NCI-H524 (cell line): Measurements from ENCODE around the gene ADAMTS17.

ENCODE experiments used
- DNase-seq, 2 experiments: peaks; one replicate each; lab custom pipeline; 2025; lab: John Stamatoyannopoulos, UW

Gene ADAMTS17

DNA sequence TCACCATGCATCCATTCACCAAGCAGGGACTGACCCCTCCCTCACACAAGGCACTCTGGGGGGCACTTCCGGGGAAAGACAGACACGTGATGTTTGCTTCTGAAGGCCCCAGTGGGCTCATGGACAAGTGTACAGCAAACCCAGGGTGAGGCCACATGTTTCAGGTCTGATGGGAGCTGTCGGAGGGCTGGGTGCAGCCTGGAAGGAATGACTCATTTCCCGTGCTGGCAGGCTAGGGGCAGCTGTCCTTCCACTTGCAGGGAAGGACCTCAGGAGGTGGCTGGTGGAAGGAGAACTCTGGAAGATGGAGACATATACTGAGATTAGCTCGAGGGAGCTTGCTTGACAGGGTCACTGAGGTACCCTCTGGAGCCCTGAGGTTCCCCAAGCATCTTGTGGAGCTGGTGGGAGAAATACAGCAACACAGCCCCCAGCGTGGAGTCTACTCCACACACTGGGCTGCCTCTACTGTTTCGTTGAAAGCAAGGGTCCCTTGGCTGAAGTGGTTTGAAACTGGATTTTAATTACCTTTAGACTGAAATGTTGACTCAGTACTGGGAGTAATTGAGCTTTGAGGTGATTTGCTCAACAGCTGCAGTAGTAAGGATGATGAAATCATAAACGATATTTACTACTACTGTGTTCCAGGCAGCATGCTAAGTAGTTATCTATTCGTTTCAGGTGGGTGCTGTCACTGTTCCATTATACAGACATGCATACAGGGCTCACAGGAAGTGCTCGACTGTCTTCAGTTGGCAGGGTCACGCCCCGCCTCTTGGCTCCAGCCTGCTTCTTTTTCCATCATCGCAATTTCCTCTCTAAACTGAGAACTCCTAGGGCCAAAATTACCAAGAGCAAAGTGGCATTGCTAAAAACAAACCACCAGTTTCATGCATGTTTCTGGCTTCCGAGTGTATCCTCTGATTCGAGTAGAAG lies 230.4 kb downstream of the ADAMTS17 start:
- DNase-seq: no peak

- no peak for DNase-seq
Observed at GRCh38 chr15:100109486-100110035, 232.2 kb downstream of the ADAMTS17 start.

DNA sequence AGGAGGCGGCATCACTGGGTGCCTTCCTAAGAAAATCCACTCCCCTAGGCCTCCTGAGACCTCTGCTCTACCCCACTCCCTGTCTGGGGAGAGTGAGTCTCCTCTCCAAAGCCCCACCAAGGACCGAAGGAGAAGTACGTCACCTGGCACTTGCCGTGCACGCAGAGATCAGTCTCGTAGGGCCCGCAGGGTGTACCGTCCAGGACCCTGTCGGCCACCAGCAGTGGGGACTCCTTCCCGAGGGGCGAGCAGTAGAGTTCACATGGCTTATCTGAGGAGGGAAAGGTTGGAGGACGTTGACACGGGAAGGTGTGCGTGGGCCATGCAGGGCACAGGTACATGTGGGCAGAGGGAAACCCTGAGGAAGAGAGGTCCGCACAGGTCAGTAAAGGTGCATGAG lies 232.9 kb downstream of the ADAMTS17 start:
- DNase-seq: no peak

GRCh38 chr15:100108346-100108745 lies 233.4 kb downstream of the ADAMTS17 start:
- DNase-seq: no peak

DNA sequence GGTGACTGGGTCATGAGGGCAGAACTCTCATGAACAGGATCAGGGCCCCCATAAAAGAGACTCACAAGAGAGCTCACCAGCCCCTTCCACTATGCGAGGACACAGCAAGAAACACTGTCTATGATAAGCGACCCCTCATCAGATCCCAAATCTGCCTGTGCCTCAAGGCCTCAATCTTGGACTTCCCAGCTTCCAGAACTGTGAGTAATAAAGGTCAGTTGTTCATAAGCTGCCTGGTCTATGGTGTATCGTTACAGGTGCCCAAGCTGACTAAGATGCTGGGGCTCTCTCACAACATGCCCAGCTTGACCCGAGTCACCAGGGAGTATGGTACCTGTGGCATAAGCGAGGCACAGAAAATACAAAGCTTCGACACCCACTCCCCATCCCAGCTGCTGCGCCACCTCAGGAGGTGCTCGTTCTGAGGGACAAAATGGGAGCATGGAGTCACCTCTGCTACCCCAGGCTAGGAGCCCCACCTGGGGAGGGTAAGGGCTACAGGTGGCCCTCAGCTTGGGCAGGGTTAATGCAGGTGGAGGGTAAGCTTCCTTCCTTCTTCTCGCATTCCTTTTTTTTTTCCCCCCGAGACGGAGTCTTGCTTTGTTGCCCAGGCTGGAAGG lies 234.1 kb downstream of the ADAMTS17 start:
- DNase-seq: no peak

DNA sequence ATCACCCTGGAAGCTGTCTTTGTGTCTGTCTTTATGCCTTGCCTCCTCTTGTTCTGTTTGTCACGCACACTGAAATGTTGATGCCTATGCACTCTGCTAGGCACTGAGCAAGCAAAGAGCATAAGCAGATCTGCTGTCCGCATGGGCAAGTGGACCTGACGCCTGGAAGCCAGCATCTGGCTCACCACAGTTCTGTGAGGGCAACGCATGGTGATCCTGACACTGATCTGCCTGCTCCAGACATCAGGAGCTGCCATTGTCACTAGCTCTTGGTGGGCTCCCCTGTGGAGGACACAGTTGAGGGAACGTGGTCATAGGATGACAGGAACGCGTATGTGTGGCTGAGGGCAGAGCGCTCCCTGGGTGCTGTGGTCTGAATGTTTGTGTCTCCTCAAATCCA lies 234.6 kb downstream of the ADAMTS17 start:
- DNase-seq: no peak

DNA sequence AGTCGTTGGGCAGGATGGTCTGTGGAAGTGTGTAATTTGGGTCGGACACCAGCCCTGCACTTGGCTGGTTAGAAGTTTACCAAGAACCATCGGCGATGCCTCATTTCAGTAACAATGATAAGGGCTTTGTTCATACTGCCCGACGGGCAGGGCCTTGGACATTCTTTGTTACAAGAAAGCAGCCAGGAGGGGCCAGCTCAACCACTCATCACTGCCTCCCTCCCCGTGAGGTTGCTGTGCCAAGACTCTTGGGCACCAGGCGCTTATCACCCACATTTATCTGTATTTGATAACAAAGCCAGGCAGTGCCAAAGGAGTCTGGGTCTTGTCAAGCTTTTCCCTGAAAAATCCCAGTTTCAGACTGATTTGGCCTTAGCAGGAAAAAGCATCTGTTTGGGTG lies 235.0 kb downstream of the ADAMTS17 start:
- DNase-seq: no peak

DNA sequence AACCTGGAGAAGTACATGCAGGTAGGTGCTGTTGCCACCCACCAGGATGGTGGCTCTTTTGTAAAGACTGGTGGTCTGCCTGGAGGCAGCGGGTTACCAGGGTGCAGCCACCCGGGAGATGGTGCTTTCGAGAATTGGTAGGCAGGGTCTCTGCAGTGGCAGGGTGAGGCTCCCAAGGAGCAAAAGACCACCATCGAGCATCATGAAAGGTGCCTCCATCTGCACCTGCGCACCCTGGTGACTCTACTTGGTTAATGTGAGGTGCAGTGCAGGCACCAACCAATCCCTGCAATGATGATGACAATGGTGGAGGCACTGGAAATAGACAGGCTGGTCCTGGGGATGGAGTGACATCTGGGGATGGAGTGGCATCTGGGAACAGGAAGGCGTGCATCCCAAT lies 236.7 kb downstream of the ADAMTS17 start:
- no peak for DNase-seq

DNA sequence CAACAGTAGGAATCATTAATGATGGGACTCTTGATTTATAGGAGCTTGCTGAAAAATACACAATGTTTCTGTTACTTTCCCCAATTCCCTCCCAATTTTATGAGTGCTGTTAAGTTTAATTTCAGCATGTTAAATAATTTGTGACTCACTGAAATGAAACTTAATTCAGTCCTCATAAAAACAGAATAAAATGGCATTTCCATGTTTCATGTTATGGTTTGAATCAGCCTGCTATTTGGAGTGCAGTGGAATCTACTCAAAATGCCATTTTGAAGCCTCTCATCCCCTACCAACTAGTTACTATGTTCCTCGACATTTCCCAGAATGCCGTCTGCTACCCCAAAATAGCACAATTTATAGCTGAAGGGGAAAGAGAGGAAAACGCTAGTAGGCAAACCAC lies 237.5 kb downstream of the ADAMTS17 start:
- DNase-seq: no peak

- no peak for DNase-seq
Observed at GRCh38 chr15:100103828-100104227, 237.9 kb downstream of the ADAMTS17 start.

GRCh38 chr15:100101426-100102089 lies 240.2 kb downstream of the ADAMTS17 start:
- no peak for DNase-seq

DNA sequence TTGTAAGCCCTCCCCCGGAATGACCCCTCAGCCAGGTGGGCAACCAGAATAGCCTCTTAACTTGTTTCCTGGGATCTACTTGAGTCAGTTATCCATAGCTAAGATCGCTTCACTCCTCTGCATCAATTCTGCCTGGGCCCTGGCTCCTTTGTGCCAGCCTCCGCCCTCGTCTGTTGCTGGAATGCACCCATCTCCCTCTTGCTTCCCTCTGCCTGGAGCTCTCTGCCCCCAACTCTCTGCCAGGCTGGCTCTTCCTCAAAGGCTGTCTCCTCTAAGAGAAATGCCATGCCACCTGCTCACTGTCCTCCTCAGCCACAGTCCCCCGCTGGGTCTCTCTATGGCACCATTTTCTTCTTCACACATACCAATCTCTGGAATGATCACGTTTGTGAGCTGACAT lies 240.8 kb downstream of the ADAMTS17 start:
- DNase-seq: no peak

GRCh38 chr15:100099976-100100375 lies 241.8 kb downstream of the ADAMTS17 start:
- DNase-seq: no peak

DNA sequence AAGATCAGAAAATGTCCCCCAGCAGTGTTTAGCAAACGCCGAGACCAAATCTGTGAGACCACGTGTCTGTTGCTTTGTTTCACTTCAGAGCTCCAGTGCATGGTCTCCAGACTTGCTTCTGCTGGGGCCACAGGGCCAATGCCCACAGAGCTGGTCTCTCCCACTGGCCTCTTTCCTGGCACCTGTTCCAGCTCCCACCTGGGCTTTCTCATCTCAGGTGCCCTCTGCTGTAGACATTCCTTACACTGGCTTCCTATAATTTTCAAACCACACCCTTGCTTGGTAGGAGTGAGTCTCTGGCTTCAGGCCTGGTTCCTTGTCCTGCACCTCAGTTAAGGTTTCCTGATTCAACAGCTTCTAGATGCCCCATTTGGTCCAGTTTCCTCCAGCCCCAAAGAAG lies 243.1 kb downstream of the ADAMTS17 start:
- no peak for DNase-seq

DNA sequence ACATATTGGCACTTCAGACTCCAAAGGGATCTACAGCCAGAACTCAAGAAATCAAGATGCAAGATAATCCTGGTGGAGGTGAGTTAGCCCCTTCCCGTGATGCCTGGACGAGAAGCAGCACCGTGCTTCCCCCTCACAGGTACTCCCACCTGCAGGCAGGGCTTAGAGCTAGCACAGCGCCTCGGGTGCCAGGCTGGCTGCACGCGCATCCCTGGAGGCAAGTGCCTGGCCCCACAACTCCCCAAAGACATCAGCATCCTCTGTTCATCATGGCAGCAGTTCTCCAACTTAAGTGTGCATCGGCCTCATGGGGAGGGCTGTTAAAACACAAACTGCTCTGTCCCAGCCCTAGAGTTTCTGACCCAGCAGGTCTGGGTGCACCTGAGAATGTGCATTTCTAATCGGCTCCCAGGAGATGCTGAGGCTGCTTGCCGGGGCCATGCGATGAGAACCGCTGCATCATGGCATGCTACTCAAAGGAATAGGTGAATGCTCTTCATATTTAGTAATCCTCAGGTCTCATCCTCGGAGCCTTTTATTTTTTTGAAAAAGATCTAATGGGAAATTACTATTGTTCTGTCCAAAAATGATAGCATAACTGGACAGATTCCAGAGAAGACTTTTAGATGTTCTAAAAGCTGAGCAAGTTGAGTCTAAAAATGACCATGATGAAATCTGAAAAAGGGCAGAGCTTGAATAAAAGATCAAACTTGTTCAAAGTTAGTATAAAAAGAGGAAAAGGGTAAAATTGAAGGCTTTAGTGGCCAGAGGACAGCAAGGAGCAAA lies 244.2 kb downstream of the ADAMTS17 start:
- no peak for DNase-seq

- DNase-seq: no peak
Observed at GRCh38 chr15:100096700-100097099, 245.1 kb downstream of the ADAMTS17 start.

- DNase-seq: no peak
Observed at GRCh38 chr15:100096248-100096600, 245.6 kb downstream of the ADAMTS17 start.

DNA sequence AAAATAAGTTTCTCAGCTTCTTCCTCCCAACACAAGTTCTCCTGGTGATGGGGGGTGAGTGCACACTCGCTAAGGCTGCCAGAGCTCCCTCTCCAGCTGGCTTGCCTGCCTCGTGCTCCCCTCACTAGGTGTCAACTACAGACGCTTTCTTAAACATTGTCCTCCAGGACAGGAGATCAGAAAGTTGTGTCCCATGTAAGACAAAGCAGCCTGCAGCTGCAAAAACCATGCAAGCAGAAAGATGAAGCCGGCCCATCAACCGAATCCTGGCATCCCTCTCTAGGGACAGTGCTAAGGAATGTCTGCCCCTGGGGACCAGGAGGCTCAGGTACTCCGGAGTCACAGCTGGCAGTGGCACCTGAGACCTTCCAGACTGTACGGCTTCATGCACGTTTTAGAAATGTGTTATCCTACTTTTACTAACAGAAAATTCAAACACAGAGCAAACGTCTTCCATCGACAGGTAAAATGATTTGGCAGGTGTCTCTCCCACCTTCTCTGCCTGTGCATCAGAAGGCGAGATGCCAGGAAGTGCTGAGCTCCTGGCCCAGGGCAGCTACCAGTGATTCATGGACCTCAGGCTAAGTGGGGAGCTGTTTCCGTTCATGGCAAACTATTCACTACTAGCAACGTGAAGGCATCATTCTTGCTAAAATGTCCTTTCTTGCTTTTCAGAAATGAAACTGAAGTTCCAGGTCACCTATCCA lies 246.1 kb downstream of the ADAMTS17 start:
- DNase-seq: no peak

GRCh38 chr15:100094127-100094510 lies 247.7 kb downstream of the ADAMTS17 start:
- DNase-seq: no peak

- no peak for DNase-seq
Observed at GRCh38 chr15:100093211-100094126, 248.3 kb downstream of the ADAMTS17 start.
